PFSK-1 (cell line): ENCODE results near the gene NAT9.

Source experiments
- POLR2AphosphoS5 ChIP-seq: IDR thresholded peaks from 2 replicates; pipeline ENCODE4 v1.6.1; 2012; ENCODE audit warnings: low read depth, mild to moderate bottlenecking, control low read depth, low read length, moderate library complexity
- REST ChIP-seq, 2 experiments: IDR thresholded peaks; 2 replicates each; pipeline versions ENCODE4 v1.6.1 to v1.8.0; 2011 to 2012; ENCODE audit warnings: low read depth in 2 of 2, low read length in 2 of 2, control low read depth in 1 of 2, inconsistent platforms in 1 of 2, mild to moderate bottlenecking in 1 of 2, moderate library complexity in 1 of 2; ENCODE audit not compliant: insufficient read depth in 1 of 2
- SIN3A ChIP-seq: IDR thresholded peaks from 2 replicates; pipeline ENCODE4 v1.6.1; 2012; ENCODE audit warnings: mild to moderate bottlenecking, low read length, moderate library complexity, borderline replicate concordance; ENCODE audit not compliant: insufficient read depth

DNA sequence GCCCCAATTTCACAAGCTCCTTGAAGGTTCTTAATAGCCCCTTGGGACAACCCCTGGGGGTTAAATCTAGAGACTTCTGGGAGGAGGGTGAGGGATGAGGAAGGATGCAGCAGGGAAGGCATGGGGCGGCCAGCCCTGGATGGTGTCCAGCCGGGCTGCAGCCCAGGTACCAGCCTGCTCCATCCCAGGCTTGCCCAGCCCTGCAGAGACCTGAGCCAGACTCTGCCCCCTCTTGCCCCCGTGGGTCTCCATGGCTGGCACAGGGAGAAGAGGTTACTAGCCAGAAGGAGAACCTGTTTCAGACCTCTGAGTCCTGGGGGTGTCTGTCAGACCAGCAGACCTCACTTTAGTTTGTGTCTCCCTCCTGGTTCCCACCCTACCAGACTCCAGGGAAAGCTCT, 19.3 kb downstream of the NAT9 start:
- TF ChIP-seq SIN3A: no peak
- no peak for TF ChIP-seq POLR2AphosphoS5
- no peak for TF ChIP-seq REST (IDR thresholded peaks at IDR 0.05; ENCODE audit: insufficient read depth in 1 of 2, low read depth in 2 of 2, low read length in 2 of 2)
